ENCODE data around the gene TUT4.

TUT4 gene

GRCh38 chr1:52426371-52426770 is 126.5 kb downstream of the TUT4 start:
- no peak overlapping the region for H3K9ac ChIP-seq (ENCODE audit: low read length)
- H3K4me3 ChIP-seq (ENCODE audit: low read length), result no peak overlapping the region
- H3K4me2 ChIP-seq (ENCODE audit: low read depth, low read length), result no peak overlapping the region
- H3K4me1 ChIP-seq (ENCODE audit: low read length), result no peaks in the 10 kb centered on the region
- no peaks in the 10 kb centered on the region; the same call in 1 of the 2 replicates for H3K36me3 ChIP-seq (replicated peaks; ENCODE audit: insufficient read depth, low read length)
- no peaks in the 10 kb centered on the region for H3K27me3 ChIP-seq (replicated peaks; ENCODE audit: insufficient read depth, low read length)
- H3K9me3 ChIP-seq (replicated peaks; ENCODE audit: insufficient read depth, low read length), result no peaks in the 10 kb centered on the region
- DNase-seq, result no peak
- H3K9me2 ChIP-seq (replicated peaks; ENCODE audit: insufficient read depth, low read length), result no peaks in the 10 kb centered on the region
- no peak overlapping the region for H3K27ac ChIP-seq (ENCODE audit: low read length)
- H4K20me1 ChIP-seq (ENCODE audit: insufficient read depth, low read length), result no peaks in the 10 kb centered on the region
- no peaks in the 10 kb centered on the region for H3K79me2 ChIP-seq (ENCODE audit: low read length)
- no peak overlapping the region for H2AFZ ChIP-seq (ENCODE audit: low read length)
- no peaks in the 10 kb centered on the region for H3F3A ChIP-seq (ENCODE audit: insufficient read depth, low read length)
- TF ChIP-seq EZH2phosphoT487 (IDR thresholded peaks at IDR 0.05; ENCODE audit: low read length) (no peak), EZH2 (optimal IDR thresholded peaks at IDR 0.05; ENCODE audit: low read depth, low read length) (no peak), CTCF (IDR thresholded peaks at IDR 0.05; ENCODE audit: low read length) (no peak)

GRCh38 chr1:52424813-52425212 is 128.1 kb downstream of the TUT4 start:
- Histone ChIP-seq H3K9ac (ENCODE audit: low read length) (no peak overlapping the region), H3K4me1 (ENCODE audit: low read length) (no peaks in the 10 kb centered on the region), H3F3A (ENCODE audit: insufficient read depth, low read length) (no peaks in the 10 kb centered on the region), H3K27ac (ENCODE audit: low read length) (no peak overlapping the region), H3K9me3 (replicated peaks; ENCODE audit: insufficient read depth, low read length) (no peaks in the 10 kb centered on the region), H3K9me2 (replicated peaks; ENCODE audit: insufficient read depth, low read length) (no peaks in the 10 kb centered on the region), H3K27me3 (replicated peaks; ENCODE audit: insufficient read depth, low read length) (no peaks in the 10 kb centered on the region), H4K20me1 (ENCODE audit: insufficient read depth, low read length) (no peaks in the 10 kb centered on the region), H3K79me2 (ENCODE audit: low read length) (no peaks in the 10 kb centered on the region), H3K36me3 (replicated peaks; ENCODE audit: insufficient read depth, low read length) (no peaks in the 10 kb centered on the region; the same call in 1 of the 2 replicates), H2AFZ (ENCODE audit: low read length) (no peak overlapping the region), H3K4me2 (ENCODE audit: low read depth, low read length) (no peak overlapping the region), H3K4me3 (ENCODE audit: low read length) (no peak overlapping the region)
- TF ChIP-seq EZH2phosphoT487 (IDR thresholded peaks at IDR 0.05; ENCODE audit: low read length) (no peak), CTCF (IDR thresholded peaks at IDR 0.05; ENCODE audit: low read length) (no peak), EZH2 (optimal IDR thresholded peaks at IDR 0.05; ENCODE audit: low read depth, low read length) (no peak)
- no peak for DNase-seq

- H2AFZ ChIP-seq (ENCODE audit: low read length), result no peak overlapping the region
Observed at GRCh38 chr1:52424231-52424636, 128.7 kb downstream of the TUT4 start.

More at GRCh38 chr1:52424231-52424636, 128.7 kb downstream of the TUT4 start:
- H3F3A ChIP-seq (ENCODE audit: insufficient read depth, low read length), result no peaks in the 10 kb centered on the region
- no peaks in the 10 kb centered on the region for H4K20me1 ChIP-seq (ENCODE audit: insufficient read depth, low read length)
- H3K4me2 ChIP-seq (ENCODE audit: low read depth, low read length), result no peak overlapping the region
- H3K9me3 ChIP-seq (replicated peaks; ENCODE audit: insufficient read depth, low read length), result no peaks in the 10 kb centered on the region
- H3K9me2 ChIP-seq (replicated peaks; ENCODE audit: insufficient read depth, low read length), result no peaks in the 10 kb centered on the region
- H3K4me1 ChIP-seq (ENCODE audit: low read length), result no peaks in the 10 kb centered on the region
- H3K27ac ChIP-seq (ENCODE audit: low read length), result no peak overlapping the region
- no peaks in the 10 kb centered on the region for H3K79me2 ChIP-seq (ENCODE audit: low read length)
- no peak overlapping the region for H3K9ac ChIP-seq (ENCODE audit: low read length)
- H3K36me3 ChIP-seq (replicated peaks; ENCODE audit: insufficient read depth, low read length), result no peaks in the 10 kb centered on the region; the same call in 1 of the 2 replicates
- no peak for DNase-seq
- no peaks in the 10 kb centered on the region for H3K27me3 ChIP-seq (replicated peaks; ENCODE audit: insufficient read depth, low read length)
- no peak for TF ChIP-seq EZH2 (optimal IDR thresholded peaks at IDR 0.05; ENCODE audit: low read depth, low read length)
- TF ChIP-seq EZH2phosphoT487 (IDR thresholded peaks at IDR 0.05; ENCODE audit: low read length), result no peak
- no peak for TF ChIP-seq CTCF (IDR thresholded peaks at IDR 0.05; ENCODE audit: low read length)
- no peak overlapping the region for H3K4me3 ChIP-seq (ENCODE audit: low read length)
